ENCODE measurements around the gene KIAA1549. TPM values are rescaled to one million over a fixed set of nuclear protein-coding genes. Genes with fewer than 3 reads are reported as not detected.

The KIAA1549 gene
- total RNA-seq, 4 donors from 2014 or later, result 0.93 to 3.8 (median 2.0) TPM

DNA sequence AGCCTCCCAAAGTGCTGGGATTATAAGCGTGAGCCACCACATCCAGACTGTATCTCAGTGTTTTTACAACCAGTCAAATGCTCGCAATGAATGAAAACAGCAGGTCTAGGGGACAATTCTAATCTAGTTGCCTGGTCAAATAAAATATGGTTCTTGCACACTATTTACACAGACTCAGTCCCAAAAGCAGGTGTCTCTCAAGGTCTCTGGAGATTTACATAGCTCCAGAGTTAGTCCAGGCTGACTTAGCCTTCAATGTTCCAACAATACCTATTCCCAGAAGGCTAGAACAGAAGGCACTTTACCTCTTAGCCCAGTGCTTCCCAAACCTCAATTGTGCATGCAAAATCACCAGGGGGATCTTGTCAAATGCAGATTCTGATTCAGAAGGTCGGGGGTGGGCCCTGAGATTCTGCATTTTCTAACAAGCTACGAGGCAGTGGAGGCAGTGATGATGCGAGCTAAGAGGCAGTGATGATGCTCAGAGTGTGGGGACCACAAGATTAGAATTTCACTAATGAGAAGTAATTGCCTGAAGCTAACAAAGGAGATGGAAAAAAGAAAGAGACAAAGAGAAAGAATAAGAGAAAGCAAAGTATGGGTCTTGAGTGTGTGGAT lies 6.4 kb downstream of the KIAA1549 start:
- Histone ChIP-seq H3K4me1 (peaks cover 0 to 3% (median 0%) of the 10 kb centered on the region in 3 donors), H3K27me3 (no peaks in the 10 kb centered on the region), H3K9me3 (no peaks in the 10 kb centered on the region), H3K36me3 (no peaks in the 10 kb centered on the region), H3K27ac (no peak overlapping the region), H3K4me3 (no peak overlapping the region)
- no peak for ATAC-seq
- 79 to 90% methylated on average over 2 to 4 of the region's 5 CpGs for WGBS, 2 donors (ENCODE audit: low coverage in 1 of 2)
- TF ChIP-seq EP300 (IDR thresholded peaks at IDR 0.05) (no peak), POLR2A (IDR thresholded peaks at IDR 0.05) (no peak), POLR2AphosphoS5 (IDR thresholded peaks at IDR 0.05) (no peak)
- TF ChIP-seq, protein P1, sequence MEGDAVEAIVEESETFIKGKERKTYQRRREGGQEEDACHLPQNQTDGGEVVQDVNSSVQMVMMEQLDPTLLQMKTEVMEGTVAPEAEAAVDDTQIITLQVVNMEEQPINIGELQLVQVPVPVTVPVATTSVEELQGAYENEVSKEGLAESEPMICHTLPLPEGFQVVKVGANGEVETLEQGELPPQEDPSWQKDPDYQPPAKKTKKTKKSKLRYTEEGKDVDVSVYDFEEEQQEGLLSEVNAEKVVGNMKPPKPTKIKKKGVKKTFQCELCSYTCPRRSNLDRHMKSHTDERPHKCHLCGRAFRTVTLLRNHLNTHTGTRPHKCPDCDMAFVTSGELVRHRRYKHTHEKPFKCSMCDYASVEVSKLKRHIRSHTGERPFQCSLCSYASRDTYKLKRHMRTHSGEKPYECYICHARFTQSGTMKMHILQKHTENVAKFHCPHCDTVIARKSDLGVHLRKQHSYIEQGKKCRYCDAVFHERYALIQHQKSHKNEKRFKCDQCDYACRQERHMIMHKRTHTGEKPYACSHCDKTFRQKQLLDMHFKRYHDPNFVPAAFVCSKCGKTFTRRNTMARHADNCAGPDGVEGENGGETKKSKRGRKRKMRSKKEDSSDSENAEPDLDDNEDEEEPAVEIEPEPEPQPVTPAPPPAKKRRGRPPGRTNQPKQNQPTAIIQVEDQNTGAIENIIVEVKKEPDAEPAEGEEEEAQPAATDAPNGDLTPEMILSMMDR (IDR thresholded peaks at IDR 0.05), result no peak

DNA sequence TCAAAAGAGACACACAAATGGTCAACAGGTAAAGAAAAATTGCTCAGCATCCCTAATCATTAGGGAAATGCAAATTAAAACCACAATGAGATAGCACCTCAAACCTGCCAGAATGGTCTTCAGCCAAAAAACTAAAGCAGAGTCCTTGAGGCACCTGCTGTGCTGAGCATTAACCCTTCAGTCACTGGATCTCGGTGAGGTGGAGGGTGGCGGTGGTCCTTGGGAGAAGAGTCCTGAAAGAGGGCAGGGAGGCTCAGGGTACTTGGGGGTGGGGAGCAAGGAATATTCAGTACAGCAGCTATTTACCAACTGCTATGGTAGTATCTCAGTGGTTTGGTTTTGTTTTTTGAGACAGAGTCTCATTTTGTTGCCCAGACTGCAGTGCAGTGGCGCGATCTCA lies 7.1 kb downstream of the KIAA1549 start:
- Histone ChIP-seq H3K9me3 (no peaks in the 10 kb centered on the region), H3K4me1 (no peaks in the 10 kb centered on the region), H3K27ac (no peak overlapping the region), H3K27me3 (no peaks in the 10 kb centered on the region), H3K36me3 (no peaks in the 10 kb centered on the region), H3K4me3 (no peak overlapping the region)
- ATAC-seq, result no peak
- 93 to 96% methylated on average over 2 to 4 of the region's 4 CpGs for WGBS, 2 donors (ENCODE audit: low coverage in 1 of 2)
- TF ChIP-seq, protein P1 (IDR thresholded peaks at IDR 0.05), result no peak
- TF ChIP-seq EP300 (IDR thresholded peaks at IDR 0.05) (no peak), POLR2A (IDR thresholded peaks at IDR 0.05) (no peak), POLR2AphosphoS5 (IDR thresholded peaks at IDR 0.05) (no peak)

DNA sequence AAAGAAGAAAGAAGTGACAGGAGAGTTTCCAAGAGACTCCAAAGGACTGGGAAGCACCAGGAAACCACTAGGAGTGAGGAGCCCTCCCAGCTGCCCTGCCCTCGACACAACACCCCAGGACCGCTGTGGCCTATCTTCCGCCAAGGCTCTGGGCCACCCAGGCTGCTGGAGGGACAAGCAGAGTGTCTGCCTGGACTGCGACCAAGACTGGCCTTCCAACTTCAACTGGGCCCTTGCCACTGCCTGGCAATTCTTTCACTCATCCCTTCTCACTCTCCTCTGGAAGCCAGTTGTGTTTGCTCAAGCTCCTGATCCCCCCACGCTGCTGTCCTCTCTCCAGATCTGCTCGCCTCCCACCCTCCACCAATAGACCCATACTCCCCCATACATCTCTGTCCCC lies 10.2 kb downstream of the KIAA1549 start:
- ATAC-seq, result no peak
- TF ChIP-seq, protein P1 (IDR thresholded peaks at IDR 0.05), result no peak
- no peak for TF ChIP-seq POLR2AphosphoS5 (IDR thresholded peaks at IDR 0.05)
- TF ChIP-seq POLR2A (IDR thresholded peaks at IDR 0.05), result no peak
- TF ChIP-seq EP300 (IDR thresholded peaks at IDR 0.05), result no peak
- Histone ChIP-seq H3K27me3 (no peaks in the 10 kb centered on the region), H3K36me3 (no peaks in the 10 kb centered on the region), H3K9me3 (no peaks in the 10 kb centered on the region), H3K27ac (no peak overlapping the region), H3K4me3 (no peak overlapping the region), H3K4me1 (no peaks in the 10 kb centered on the region)
- WGBS, 2 donors (ENCODE audit: low coverage in 1 of 2), result 80 to 83% methylated on average over 2 to 4 of the region's 6 CpGs

DNA sequence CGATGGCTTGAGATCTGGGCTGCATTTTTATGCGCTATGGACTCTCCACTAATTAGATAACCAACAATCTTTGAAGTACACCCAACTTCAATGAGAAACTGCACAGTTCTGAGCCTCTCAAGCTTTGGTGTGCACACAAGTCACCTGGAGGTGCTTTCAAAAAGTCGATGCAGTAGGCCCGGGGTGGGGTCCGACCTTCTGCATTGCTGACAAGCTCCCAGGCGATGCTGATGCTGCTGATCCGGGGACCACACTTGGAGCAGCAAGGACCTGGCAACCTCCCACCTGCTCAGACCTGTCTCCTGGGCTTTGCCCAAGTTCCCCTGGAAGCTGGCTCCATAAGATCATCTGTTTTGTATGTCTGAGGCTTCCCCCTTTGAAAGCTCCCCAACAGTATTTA lies 10.7 kb downstream of the KIAA1549 start:
- WGBS, 2 donors (ENCODE audit: low coverage in 1 of 2), result 97 to 100% methylated on average over 2 to 5 of the region's 7 CpGs
- Histone ChIP-seq H3K4me3 (no peak overlapping the region), H3K27ac (no peak overlapping the region), H3K27me3 (no peaks in the 10 kb centered on the region), H3K4me1 (no peaks in the 10 kb centered on the region), H3K36me3 (no peaks in the 10 kb centered on the region), H3K9me3 (no peaks in the 10 kb centered on the region)
- no peak for ATAC-seq
- TF ChIP-seq POLR2A (IDR thresholded peaks at IDR 0.05), result no peak

DNA sequence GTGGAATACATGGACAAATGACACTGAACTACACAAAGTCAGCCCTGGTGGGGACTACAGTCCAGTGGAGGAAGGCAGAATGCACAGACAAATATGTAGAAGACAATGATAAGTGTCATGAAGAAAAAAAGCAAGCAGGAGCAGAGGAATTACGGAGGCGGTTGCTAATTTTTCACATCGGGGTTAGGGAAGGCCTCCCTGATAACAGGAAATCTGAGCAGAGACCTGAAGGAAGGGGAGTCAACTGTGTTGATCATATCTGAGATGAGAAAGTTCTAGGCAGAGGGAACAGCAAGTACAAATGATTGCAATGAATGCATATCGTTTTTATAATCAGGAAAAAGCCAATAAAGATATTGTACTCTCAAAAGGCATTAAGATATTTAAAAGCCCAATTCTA lies 14.0 kb downstream of the KIAA1549 start:
- Histone ChIP-seq H3K36me3 (no peaks in the 10 kb centered on the region), H3K4me1 (no peaks in the 10 kb centered on the region), H3K4me3 (no peak overlapping the region), H3K27me3 (no peaks in the 10 kb centered on the region), H3K27ac (no peak overlapping the region), H3K9me3 (no peaks in the 10 kb centered on the region)
- 78 to 83% methylated on average over 1 to 4 of the region's 4 CpGs for WGBS, 2 donors (ENCODE audit: low coverage in 1 of 2)
- TF ChIP-seq POLR2AphosphoS5 (IDR thresholded peaks at IDR 0.05), result no peak
- ATAC-seq, result no peak

DNA sequence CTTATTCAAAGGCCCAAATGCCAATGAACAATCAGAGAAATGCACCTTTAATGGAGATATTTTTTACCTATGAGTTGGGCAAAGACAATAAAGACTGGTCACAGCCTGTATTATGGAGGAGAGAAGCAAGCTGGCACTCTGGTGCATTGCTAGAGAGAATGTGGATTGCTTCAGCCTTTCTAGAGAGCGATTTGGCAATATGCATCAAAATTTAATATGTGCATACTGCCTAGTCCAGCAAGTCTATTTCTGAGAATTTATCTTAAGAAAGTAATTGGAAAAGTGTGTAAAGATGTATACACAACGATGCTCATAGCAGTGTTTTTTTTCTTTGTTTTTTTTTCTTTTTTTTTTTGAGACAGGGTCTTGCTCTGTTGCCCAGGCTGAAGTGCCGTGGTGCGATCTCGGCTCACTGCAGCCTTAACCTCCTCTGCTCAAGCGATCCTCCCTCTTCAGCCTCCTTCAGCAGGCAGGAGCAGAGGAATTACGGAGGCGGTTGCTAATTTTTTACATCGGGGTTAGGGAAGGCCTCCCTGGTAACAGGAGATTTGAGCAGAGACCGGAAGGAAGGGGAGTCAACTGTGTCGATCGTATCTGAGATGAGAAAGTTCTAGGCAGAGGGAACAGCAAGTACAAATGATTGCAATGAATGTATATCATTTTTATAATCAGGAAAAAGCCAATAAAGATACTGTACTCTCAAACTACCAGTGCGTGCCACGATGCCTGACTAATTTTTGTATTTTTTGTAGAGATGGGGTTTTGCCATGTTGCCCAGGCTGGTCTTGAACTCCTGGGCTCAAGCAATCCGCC lies 16.4 kb downstream of the KIAA1549 start:
- ATAC-seq, result no peak
- Histone ChIP-seq H3K4me1 (peaks cover 0 to 7% (median 0%) of the 10 kb centered on the region in 3 donors), H3K9me3 (no peaks in the 10 kb centered on the region), H3K36me3 (no peaks in the 10 kb centered on the region), H3K27ac (no peak overlapping the region), H3K27me3 (no peaks in the 10 kb centered on the region), H3K4me3 (no peak overlapping the region)
- TF ChIP-seq, protein P1 (IDR thresholded peaks at IDR 0.05), result no peak
- no peak for TF ChIP-seq POLR2A (IDR thresholded peaks at IDR 0.05)
- TF ChIP-seq EP300 (IDR thresholded peaks at IDR 0.05), result no peak
- TF ChIP-seq POLR2AphosphoS5 (IDR thresholded peaks at IDR 0.05), result no peak
- 88 to 98% methylated on average over 5 to 9 of the region's 15 CpGs for WGBS, 2 donors (ENCODE audit: low coverage in 1 of 2)

Data from gastroesophageal sphincter (tissue), 4 donors.